GM18499 (cell line): Measurements from ENCODE around the gene TRAM2.

Source experiments
- ATAC-seq: cut with Tn5 transposase; IDR thresholded peaks from one replicate; pipeline ENCODE4 v1.9.1; 2021; ENCODE audit warnings: moderate number of reproducible peaks; ENCODE audit not compliant: insufficient read depth, unreplicated experiment

Gene TRAM2, protein sequence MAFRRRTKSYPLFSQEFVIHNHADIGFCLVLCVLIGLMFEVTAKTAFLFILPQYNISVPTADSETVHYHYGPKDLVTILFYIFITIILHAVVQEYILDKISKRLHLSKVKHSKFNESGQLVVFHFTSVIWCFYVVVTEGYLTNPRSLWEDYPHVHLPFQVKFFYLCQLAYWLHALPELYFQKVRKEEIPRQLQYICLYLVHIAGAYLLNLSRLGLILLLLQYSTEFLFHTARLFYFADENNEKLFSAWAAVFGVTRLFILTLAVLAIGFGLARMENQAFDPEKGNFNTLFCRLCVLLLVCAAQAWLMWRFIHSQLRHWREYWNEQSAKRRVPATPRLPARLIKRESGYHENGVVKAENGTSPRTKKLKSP

DNA sequence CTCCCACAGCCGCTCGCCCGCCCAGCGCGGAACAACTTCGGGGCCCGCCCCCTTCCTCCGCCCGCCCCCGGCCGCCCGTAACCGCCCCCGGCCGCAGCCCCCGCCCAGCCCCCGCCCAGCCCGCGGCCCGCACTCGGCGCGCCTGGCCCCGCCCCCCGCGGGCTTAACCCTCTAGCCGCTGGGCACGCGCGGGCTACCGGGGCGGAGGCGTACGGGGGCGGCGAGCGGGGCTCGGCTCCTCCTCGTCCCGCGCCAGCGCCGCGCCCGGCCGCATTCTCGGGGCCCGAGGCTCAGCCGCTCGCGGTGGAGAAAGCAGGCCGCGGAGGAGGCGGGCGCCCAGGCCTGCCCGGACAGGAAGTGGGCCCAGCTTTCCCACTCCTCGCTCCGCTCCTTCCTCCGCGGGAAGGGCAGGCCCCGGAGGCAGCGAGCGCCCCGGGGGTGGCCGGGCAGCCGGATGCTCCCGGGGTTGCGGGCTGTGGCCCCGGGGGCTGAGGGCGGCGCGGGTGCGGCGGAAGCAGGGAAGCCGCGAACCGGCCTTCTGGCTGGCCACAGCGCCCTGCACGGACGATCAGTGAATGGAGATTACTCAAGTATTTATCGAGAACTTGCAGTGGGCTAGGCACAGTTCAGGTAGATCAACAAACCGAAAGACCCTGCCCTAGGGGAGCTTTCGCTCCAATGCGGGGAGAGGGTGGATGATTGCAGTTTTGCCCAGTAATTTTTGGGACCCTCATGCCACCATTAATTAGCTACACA is at the start of gene TRAM2:
TRAM2 (minus strand) TSS at position 39 of the 756 bp plus-strand sequence. CDS start 145 bp downstream, outside the sequence.
- no peak for ATAC-seq

DNA sequence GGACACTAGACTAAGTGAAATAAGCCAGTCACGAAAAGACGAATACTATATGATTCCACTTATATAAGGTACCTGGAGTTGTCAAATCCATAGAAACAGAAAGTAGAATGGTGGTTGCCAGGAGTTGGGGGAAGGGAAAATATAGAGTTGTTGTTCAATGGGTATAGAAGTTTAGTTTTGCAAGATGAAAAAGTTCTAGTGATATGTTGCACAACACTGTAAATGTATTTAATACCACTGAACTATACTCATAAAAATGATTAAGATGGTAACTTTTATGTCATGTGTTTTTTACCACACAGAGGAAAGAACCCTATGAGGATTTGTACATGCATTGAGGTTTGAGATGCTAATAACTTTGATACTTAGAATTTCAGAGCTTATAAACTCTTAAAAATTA is 46.0 kb upstream of the TRAM2 start:
- ATAC-seq: no peak

- ATAC-seq: no peak
Measured at GRCh38 chr6:52621631-52622030, 44.8 kb upstream of the TRAM2 start.

DNA sequence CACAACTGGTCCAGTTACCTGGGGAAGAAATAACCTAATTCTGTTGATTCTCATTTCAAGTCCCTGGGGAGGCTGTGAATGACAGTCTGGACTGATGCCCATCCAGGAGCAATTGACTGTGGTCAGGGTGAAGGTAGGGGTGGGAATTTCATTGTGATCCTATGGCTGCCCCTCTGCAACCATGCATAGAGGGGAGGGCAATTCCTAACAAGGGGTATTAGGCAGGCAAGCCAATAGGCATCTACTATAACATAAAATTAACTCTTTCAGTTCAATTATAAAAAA is 44.0 kb upstream of the TRAM2 start:
- ATAC-seq: no peak

GRCh38 chr6:52620055-52620905 is 43.4 kb upstream of the TRAM2 start:
- ATAC-seq: no peak

- ATAC-seq: no peak
Measured at GRCh38 chr6:52617087-52617486, 40.2 kb upstream of the TRAM2 start.

- ATAC-seq: no peak
Measured at GRCh38 chr6:52616059-52616690, 39.3 kb upstream of the TRAM2 start.

DNA sequence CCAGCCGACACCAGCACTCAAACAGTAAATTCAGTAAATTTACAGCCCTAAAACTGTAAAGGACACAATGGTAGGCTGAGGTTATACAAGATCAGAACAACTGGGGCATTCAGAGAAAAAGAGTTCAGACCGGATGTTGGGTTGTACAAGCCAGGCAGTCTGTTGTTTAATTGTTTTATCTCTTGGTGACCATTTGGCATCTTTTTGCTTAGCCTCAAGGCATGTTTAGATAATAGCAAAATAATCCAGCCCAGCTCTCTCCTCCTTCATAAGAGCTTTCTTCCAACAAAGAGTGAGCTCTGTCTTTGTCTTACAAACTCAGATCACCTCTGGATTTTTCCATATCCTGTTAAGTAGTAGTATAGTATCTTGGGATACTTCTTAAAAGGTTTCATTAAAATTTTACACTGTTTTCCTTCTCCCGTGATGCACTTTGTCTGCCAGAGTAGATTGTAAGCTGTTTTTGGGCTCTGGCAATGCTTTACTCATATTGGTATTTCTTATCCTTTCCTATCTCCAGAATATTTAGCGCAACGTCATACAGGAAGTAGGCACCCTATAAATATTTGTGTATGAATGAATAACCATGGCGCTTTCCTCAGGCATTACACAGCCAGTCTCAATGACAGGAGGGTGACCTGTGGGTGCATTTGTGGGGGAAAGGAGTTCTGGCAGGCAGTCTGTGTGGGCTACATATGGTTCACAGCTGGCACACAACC is 35.6 kb upstream of the TRAM2 start:
- ATAC-seq: no peak

DNA sequence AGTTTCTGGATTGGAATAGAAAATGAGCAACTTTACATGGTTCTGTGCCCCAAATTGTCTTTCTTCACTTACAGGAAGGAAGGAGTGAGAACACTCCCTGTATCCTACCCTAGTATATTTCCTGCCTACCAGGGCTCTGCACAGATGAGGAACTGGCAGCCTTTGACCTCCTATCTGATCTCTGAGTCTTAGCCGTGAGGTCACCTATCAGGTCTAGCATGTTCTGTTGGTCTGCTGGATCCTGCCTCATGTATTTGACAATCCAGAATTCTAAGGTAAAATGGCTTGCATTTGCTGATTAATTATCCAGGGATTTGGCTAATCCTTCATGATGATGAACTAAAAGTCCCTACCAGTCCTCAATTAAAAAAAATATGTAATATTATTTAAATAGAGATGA is 35.0 kb upstream of the TRAM2 start:
- no peak for ATAC-seq

- ATAC-seq: no peak
Measured at GRCh38 chr6:52610745-52611355, 34.0 kb upstream of the TRAM2 start.

GRCh38 chr6:52610011-52610410 is 33.2 kb upstream of the TRAM2 start:
- no peak for ATAC-seq

GRCh38 chr6:52605610-52606185 is 28.8 kb upstream of the TRAM2 start:
- no peak for ATAC-seq

GRCh38 chr6:52603000-52603795 is 26.3 kb upstream of the TRAM2 start:
- no peak for ATAC-seq

DNA sequence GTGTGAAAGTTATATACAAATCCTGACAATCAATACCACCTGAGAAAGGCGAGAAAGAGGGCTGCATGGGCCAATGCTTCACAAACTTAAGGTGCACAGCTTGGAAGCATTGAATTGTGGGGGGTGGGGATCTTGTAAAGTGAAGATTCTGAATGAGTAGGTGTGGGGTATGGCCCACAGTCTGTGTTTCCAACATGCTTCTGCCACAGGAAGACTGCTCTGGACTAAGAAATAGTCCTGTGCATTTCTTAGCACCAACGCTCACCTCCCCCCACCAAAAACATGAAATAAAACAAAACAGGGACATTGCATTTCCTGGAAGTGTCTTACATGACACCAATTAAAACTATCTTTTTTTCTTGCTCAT is 21.9 kb upstream of the TRAM2 start:
- no peak for ATAC-seq

GRCh38 chr6:52598123-52598823 is 21.4 kb upstream of the TRAM2 start:
- no peak for ATAC-seq

DNA sequence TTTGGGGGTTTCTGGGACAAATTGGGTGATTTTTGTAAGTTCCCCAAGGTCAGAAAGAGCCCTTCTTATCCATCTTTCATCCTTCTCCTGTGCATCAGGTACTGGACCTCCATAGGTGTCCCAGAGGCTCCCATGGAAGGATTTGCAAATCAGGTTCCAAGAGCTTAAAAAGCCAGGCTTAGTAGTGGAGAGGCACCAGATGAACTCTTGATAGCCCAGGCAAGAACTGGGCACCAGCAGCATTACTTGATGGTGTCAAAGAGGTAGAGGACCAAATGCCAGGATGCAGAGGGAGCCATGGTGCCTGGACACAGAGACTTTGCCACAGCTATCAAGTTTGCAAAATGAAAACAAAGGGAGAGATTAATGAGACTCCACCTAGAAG is 20.9 kb upstream of the TRAM2 start:
- no peak for ATAC-seq

DNA sequence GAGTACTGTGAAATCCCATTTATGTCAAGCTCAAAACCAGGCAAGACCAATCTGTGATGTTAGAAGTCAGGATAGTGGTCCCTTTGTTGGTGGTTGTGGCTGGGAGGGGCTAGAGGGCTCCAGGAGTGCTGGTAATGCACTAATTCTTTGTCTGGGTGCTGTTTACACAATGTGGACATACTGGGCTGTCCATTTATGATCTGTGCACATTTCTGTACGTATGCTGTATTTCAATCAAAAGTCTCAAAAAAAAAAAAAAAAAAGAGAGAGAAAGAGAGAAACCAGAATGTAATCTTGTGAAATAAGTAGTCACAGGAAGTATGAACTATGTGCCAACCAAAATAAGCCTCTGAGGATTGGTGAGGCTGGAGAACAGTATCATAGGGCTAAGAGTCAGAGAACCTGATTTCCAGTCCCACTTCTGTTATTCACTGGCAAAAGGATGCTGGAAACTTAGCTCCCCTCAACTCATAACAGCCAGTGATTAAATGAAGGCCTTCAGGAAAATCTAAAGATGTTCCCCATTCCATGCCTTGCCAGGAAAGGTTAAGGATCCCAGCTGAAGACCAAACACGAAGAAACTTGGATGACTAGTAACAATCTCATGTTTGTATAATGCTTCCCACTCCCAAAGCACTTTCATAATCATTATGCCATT is 19.6 kb upstream of the TRAM2 start:
- no peak for ATAC-seq

DNA sequence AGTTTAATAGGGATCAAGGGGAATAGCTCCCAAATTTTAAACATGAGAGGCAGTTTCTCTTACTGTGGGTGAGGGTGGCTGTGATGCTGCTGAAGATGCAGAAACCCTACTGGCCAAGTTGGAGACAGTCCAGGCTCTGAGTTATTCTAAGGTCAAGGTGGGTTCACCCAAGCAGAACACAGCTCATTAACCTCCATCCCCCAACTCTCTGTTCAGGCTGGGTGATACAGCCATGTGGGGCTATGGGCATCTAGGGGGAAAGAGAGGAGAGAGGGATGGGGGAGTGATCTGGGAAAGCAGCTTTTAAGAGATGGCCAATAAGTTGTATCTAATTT is 18.9 kb upstream of the TRAM2 start:
- ATAC-seq: peak; percentile 46
